Colonic mucosa (tissue), 4 donors: ENCODE data around the gene HAGH. TPM values are rescaled to one million over a fixed set of nuclear protein-coding genes. Genes with fewer than 3 reads are reported as not detected.

Source experiments
- DNase-seq: peaks from one replicate; pipeline ENCODE4 v3.0.0-alpha.2; 2020
- H3K27ac ChIP-seq: fragments of 200-600 bp; one replicate; pipeline ENCODE4 v1.8.0; 2021
- H3K27me3 ChIP-seq: fragments of 200-600 bp; one replicate; pipeline ENCODE4 v1.8.0; 2021
- H3K36me3 ChIP-seq: fragments of 200-600 bp; one replicate; pipeline ENCODE4 v1.8.0; 2021
- H3K4me1 ChIP-seq: fragments of 200-600 bp; one replicate; pipeline ENCODE4 v1.8.0; 2021; ENCODE audit warnings: mild to moderate bottlenecking
- H3K4me3 ChIP-seq: fragments of 200-600 bp; one replicate; pipeline ENCODE4 v1.8.0; 2021
- H3K9ac ChIP-seq, 2 donors: one replicate each; pipeline ENCODE4 v1.7.0; 2013; ENCODE audit warnings: control low read depth in 2 of 2, low read depth in 2 of 2, low read length in 2 of 2
- H3K9me3 ChIP-seq: fragments of 200-600 bp; one replicate; pipeline ENCODE4 v1.8.0; 2021
- CTCF ChIP-seq: fragments of 200-600 bp; IDR thresholded peaks from one replicate; pipeline ENCODE4 v1.8.0; 2022; ENCODE audit warnings: antibody characterized with exemption, mild to moderate bottlenecking
- intact Hi-C: fragments of 100-400 bp; cut with DNase I; formaldehyde crosslinking; loops from one replicate; pipeline ENCODE4 v1.14.1; 2022
- total RNA-seq, 2 donors: library from RNA; stranded (reverse); fragmentation: NEBNext Ultra II Directional in 1 of 2; extraction: Animal tissue kit (Norgen Biotek cat#: 25700) in 1 of 2; gene quantifications; one replicate each; pipeline ENCODE4 v1.2.1, GENCODE V29; 2021
- donor health status: healthy.
- donor health status: DM: no; HTN: no; CAD: no.
- donor health status: DM: no; HTN: no; CAD: no.

Gene HAGH
- total RNA-seq, 2 donors from 2014 or later: 61.9 to 64.7 TPM

GRCh38 chr16:1818873-1819525 lies 7.6 kb downstream of the HAGH start:
- H3K27me3 ChIP-seq: no peaks in the 10 kb centered on the region
- intact Hi-C loops: no loop called here
- no peak for TF ChIP-seq CTCF
- H3K4me3 ChIP-seq: no peak overlapping the region
- H3K9me3 ChIP-seq: no peaks in the 10 kb centered on the region
- DNase-seq: no peak
- peaks cover 15% of the 10 kb centered on the region for H3K36me3 ChIP-seq
- H3K9ac ChIP-seq: no peak overlapping the region
- no peaks in the 10 kb centered on the region for H3K4me1 ChIP-seq
- H3K27ac ChIP-seq: no peak overlapping the region

- no peak for DNase-seq
- intact Hi-C loops: no loop called here
- Histone ChIP-seq H3K27me3 (no peaks in the 10 kb centered on the region), H3K4me1 (no peaks in the 10 kb centered on the region), H3K9me3 (no peaks in the 10 kb centered on the region), H3K27ac (no peak overlapping the region), H3K9ac (no peak overlapping the region), H3K4me3 (no peak overlapping the region), H3K36me3 (peaks cover 15% of the 10 kb centered on the region)
- TF ChIP-seq CTCF: no peak
These were observed 8.3 kb downstream of the HAGH start for GRCh38 chr16:1818204-1818872.

GRCh38 chr16:1817716-1818115 lies 8.9 kb downstream of the HAGH start:
- no peaks in the 10 kb centered on the region for H3K27me3 ChIP-seq
- no peak overlapping the region for H3K27ac ChIP-seq
- no peak for TF ChIP-seq CTCF
- DNase-seq: no peak
- no peak overlapping the region for H3K4me3 ChIP-seq
- no peaks in the 10 kb centered on the region for H3K9me3 ChIP-seq
- peaks cover 15% of the 10 kb centered on the region for H3K36me3 ChIP-seq
- intact Hi-C loops: no loop called here
- H3K9ac ChIP-seq: no peak overlapping the region
- no peaks in the 10 kb centered on the region for H3K4me1 ChIP-seq

- Histone ChIP-seq H3K9ac (no peak overlapping the region), H3K36me3 (peaks cover 12% of the 10 kb centered on the region), H3K27me3 (no peaks in the 10 kb centered on the region), H3K4me3 (no peak overlapping the region), H3K9me3 (no peaks in the 10 kb centered on the region), H3K27ac (no peak overlapping the region), H3K4me1 (no peaks in the 10 kb centered on the region)
- TF ChIP-seq CTCF: no peak
- intact Hi-C loops: no loop called here
- DNase-seq: no peak
These were observed 9.4 kb downstream of the HAGH start for GRCh38 chr16:1817276-1817589.

- Histone ChIP-seq H3K9me3 (no peaks in the 10 kb centered on the region), H3K36me3 (peaks cover 6% of the 10 kb centered on the region), H3K4me3 (no peak overlapping the region), H3K4me1 (no peaks in the 10 kb centered on the region), H3K9ac (no peak overlapping the region), H3K27ac (no peak overlapping the region), H3K27me3 (no peaks in the 10 kb centered on the region)
- intact Hi-C loops: no loop called here
- no peak for TF ChIP-seq CTCF
- no peak for DNase-seq
These were observed 10.0 kb downstream of the HAGH start for GRCh38 chr16:1816396-1817275.
